Fibroblast of skin of right biceps (primary cell): ENCODE data around the gene UBE2L5.
A peak's percentile ranks its signal among the peaks of the same experiment; 100 is the strongest.
"Not testable (repeated sequence)": the region's sequence is repeated elsewhere in the genome, so short reads cannot be mapped to it uniquely, and the experiment has no call there.

Experiments used
- DNase-seq: peaks from one replicate; pipeline ENCODE4 v3.0.0-alpha.2; 2013

UBE2L5 gene

GRCh38 chr13:30440910-30441703, 18.8 kb downstream of the UBE2L5 start:
- DNase-seq, result no peak

GRCh38 chr13:30442926-30443325, 20.6 kb downstream of the UBE2L5 start:
- DNase-seq, result no peak

- not testable (repeated sequence) for DNase-seq
Measured at GRCh38 chr13:30443491-30443890, 21.2 kb downstream of the UBE2L5 start.

- DNase-seq, result no peak
Measured at GRCh38 chr13:30443957-30444404, 21.7 kb downstream of the UBE2L5 start.

GRCh38 chr13:30446126-30446500, 23.8 kb downstream of the UBE2L5 start:
- no peak for DNase-seq

- no peak for DNase-seq
Measured at GRCh38 chr13:30448441-30448840, 26.1 kb downstream of the UBE2L5 start.

- no peak for DNase-seq
Measured at GRCh38 chr13:30450066-30450465, 27.8 kb downstream of the UBE2L5 start.

- DNase-seq, result not testable (repeated sequence)
Measured at GRCh38 chr13:30451476-30451875, 29.2 kb downstream of the UBE2L5 start.

GRCh38 chr13:30453727-30454126, 31.4 kb downstream of the UBE2L5 start:
- no peak for DNase-seq

GRCh38 chr13:30454991-30455390, 32.7 kb downstream of the UBE2L5 start:
- no peak for DNase-seq

- DNase-seq, result no peak
Measured at GRCh38 chr13:30456290-30456689, 34.0 kb downstream of the UBE2L5 start.

- no peak for DNase-seq
Measured at GRCh38 chr13:30457306-30457891, 35.1 kb downstream of the UBE2L5 start.

- DNase-seq, result peak; percentile 45
Measured at GRCh38 chr13:30461279-30462066, 39.2 kb downstream of the UBE2L5 start.

GRCh38 chr13:30463787-30464495, 41.6 kb downstream of the UBE2L5 start:
- peak; percentile 68 for DNase-seq

GRCh38 chr13:30464496-30465342, 42.4 kb downstream of the UBE2L5 start:
- peak; percentile 90 for DNase-seq

GRCh38 chr13:30465343-30465592, 43.0 kb downstream of the UBE2L5 start:
- no peak for DNase-seq

- peak; percentile 100 for DNase-seq
Measured at GRCh38 chr13:30465593-30466357, 43.5 kb downstream of the UBE2L5 start, which contains the start of gene HMGB1. Gene HMGB1 (minus strand): TSS chr13:30465936. CDS start chr13:30463680, 2,256 bp downstream.

GRCh38 chr13:30466358-30466714, 44.0 kb downstream of the UBE2L5 start:
- peak; percentile 63 for DNase-seq

GRCh38 chr13:30466841-30467252, 44.6 kb downstream of the UBE2L5 start:
- DNase-seq, result no peak

- no peak for DNase-seq
Measured at GRCh38 chr13:30473675-30474074, 51.4 kb downstream of the UBE2L5 start.
